GM19372 (cell line): ENCODE measurements around the gene UBN1.

Experiments used
- ATAC-seq: cut with Tn5 transposase; IDR thresholded peaks from one replicate; pipeline ENCODE4 v1.9.1; 2021; ENCODE audit warnings: mild to moderate bottlenecking, low read depth, moderate library complexity; ENCODE audit not compliant: unreplicated experiment

The UBN1 gene

GRCh38 chr16:4859190-4859899 lies 12.1 kb downstream of the UBN1 start:
- ATAC-seq: no peak

- no peak for ATAC-seq
Measured at GRCh38 chr16:4859900-4860255, 12.6 kb downstream of the UBN1 start.

- ATAC-seq: no peak
Measured at GRCh38 chr16:4860727-4861342, 13.6 kb downstream of the UBN1 start.

GRCh38 chr16:4862639-4863038 lies 15.4 kb downstream of the UBN1 start:
- ATAC-seq: no peak

- ATAC-seq: no peak
Measured at GRCh38 chr16:4864728-4865127, 17.4 kb downstream of the UBN1 start.

- no peak for ATAC-seq
Measured at GRCh38 chr16:4865231-4865860, 18.1 kb downstream of the UBN1 start.

- ATAC-seq: no peak
Measured at GRCh38 chr16:4866586-4866985, 19.3 kb downstream of the UBN1 start.

- ATAC-seq: no peak
Measured at GRCh38 chr16:4868026-4868425, 20.7 kb downstream of the UBN1 start.

- ATAC-seq: no peak
Measured at GRCh38 chr16:4868535-4868934, 21.3 kb downstream of the UBN1 start.

GRCh38 chr16:4869147-4869805 lies 22.0 kb downstream of the UBN1 start:
- ATAC-seq: no peak

- no peak for ATAC-seq
Measured at GRCh38 chr16:4870138-4870671, 22.9 kb downstream of the UBN1 start.

- ATAC-seq: no peak
Measured at GRCh38 chr16:4871071-4871470, 23.8 kb downstream of the UBN1 start.

GRCh38 chr16:4873091-4873490 lies 25.8 kb downstream of the UBN1 start:
- no peak for ATAC-seq

GRCh38 chr16:4874666-4875065 lies 27.4 kb downstream of the UBN1 start:
- no peak for ATAC-seq

GRCh38 chr16:4876646-4877379 lies 29.5 kb downstream of the UBN1 start:
- ATAC-seq: no peak

GRCh38 chr16:4877380-4877685 lies 30.1 kb downstream of the UBN1 start:
- no peak for ATAC-seq

- no peak for ATAC-seq
Measured at GRCh38 chr16:4879049-4879448, 31.8 kb downstream of the UBN1 start.

GRCh38 chr16:4880006-4880580 lies 32.8 kb downstream of the UBN1 start:
- no peak for ATAC-seq

- no peak for ATAC-seq
Measured at GRCh38 chr16:4882000-4882632, 34.8 kb downstream of the UBN1 start.
